GM12878 (cell line): ENCODE measurements around the gene CYB5D1. TPM values are rescaled to one million over a fixed set of nuclear protein-coding genes. Genes with fewer than 3 reads are reported as not detected.

Experiments used
- ATAC-seq: fragments of 200-7000 bp; cut with Tn5 transposase; 3 replicates; pipeline ENCODE4 v1.9.1; 2020; ENCODE audit warnings: mild to moderate bottlenecking, moderate library complexity
- BruUV-seq: library from RNA; stranded (reverse); fragments of 400-500 nt; replicated peaks from 2 replicates; lab custom pipeline; 2021; lab: Mats Ljungman, UMichigan
- CTCF ChIA-PET: fragments of 300-600 bp; sonication (Branson Sonifier 250); formaldehyde crosslinking; extraction: SDS; loops from one replicate; lab custom pipeline; 2021; ENCODE audit warnings: inconsistent platforms; lab: Yijun Ruan, JAX
- POLR2A ChIA-PET: fragments of 350-600 bp; formaldehyde crosslinking; extraction: SDS; loops from one replicate; lab custom pipeline; 2021; ENCODE audit warnings: inconsistent platforms; lab: Charles Lee
- RAD21 ChIA-PET: fragments of 300-600 bp; sonication (Branson Sonifier 250); formaldehyde crosslinking; loops from one replicate; lab custom pipeline; 2023; ENCODE audit warnings: antibody characterized with exemption; ENCODE audit not compliant: unreplicated experiment; lab: Charles Lee
- SMC1A ChIA-PET: fragments of 300-600 bp; sonication (Branson Sonifier 250); formaldehyde crosslinking; loops from one replicate; lab custom pipeline; 2023; ENCODE audit not compliant: unreplicated experiment, uncharacterized antibody; lab: Charles Lee
- DNase-seq: peaks from one replicate; pipeline ENCODE4 v3.0.0-alpha.2; 2011; ENCODE audit warnings: low read depth, low spot score
- FAIRE-seq: peaks from 3 replicates; lab custom pipeline; 2011; peaks lifted over from hg19 to GRCh38; lab: Jason Lieb, UNC
- H2AFZ ChIP-seq: 2 replicates; pipeline ENCODE4 v1.6.0; 2011; ENCODE audit warnings: low read depth, low read length, control low read depth; ENCODE audit not compliant: control insufficient read depth
- H3K27ac ChIP-seq: 2 replicates; pipeline ENCODE4 v1.5.1; 2011; ENCODE audit warnings: control low read depth; ENCODE audit not compliant: control insufficient read depth, insufficient read depth
- H3K27me3 ChIP-seq, 2 experiments: replicated peaks in 1 of 2; 2 replicates each; pipeline versions ENCODE4 v1.6.0 to v1.6.1; 2011; ENCODE audit warnings: low read length in 1 of 2; ENCODE audit not compliant: control insufficient read depth in 2 of 2, insufficient read depth in 2 of 2
- H3K36me3 ChIP-seq, 2 experiments: 2 replicates each; pipeline ENCODE4 v1.5.1; 2011; ENCODE audit warnings: low read length in 1 of 2; ENCODE audit not compliant: control insufficient read depth in 2 of 2, insufficient read depth in 2 of 2
- H3K4me1 ChIP-seq: 2 replicates; pipeline ENCODE4 v1.6.1; 2011; ENCODE audit warnings: mild to moderate bottlenecking, low read length, moderate library complexity, mixed read lengths; ENCODE audit not compliant: control insufficient read depth, insufficient read depth
- H3K4me2 ChIP-seq: 2 replicates; pipeline ENCODE4 v1.6.0; 2011; ENCODE audit warnings: control low read depth; ENCODE audit not compliant: control insufficient read depth, insufficient read depth
- H3K4me3 ChIP-seq: fragments of 200-600 bp; sonication (generic); 2 replicates; pipeline ENCODE4 v1.5.1; 2016
- H3K79me2 ChIP-seq: 2 replicates; pipeline ENCODE4 v1.6.0; 2011; ENCODE audit warnings: low read length; ENCODE audit not compliant: control insufficient read depth, insufficient read depth
- H3K9ac ChIP-seq: 2 replicates; pipeline ENCODE4 v1.8.0; 2011; ENCODE audit warnings: low read length, control low read depth, mixed read lengths; ENCODE audit not compliant: control insufficient read depth, insufficient read depth
- H3K9me3 ChIP-seq: replicated peaks from 3 replicates; pipeline ENCODE4 v1.5.1; 2011; ENCODE audit warnings: mild to moderate bottlenecking, low read length; ENCODE audit not compliant: control insufficient read depth, insufficient read depth
- H4K20me1 ChIP-seq: 2 replicates; pipeline ENCODE4 v1.6.0; 2011; ENCODE audit not compliant: control insufficient read depth, insufficient read depth
- BCLAF1 ChIP-seq: fragments of 450-650 bp; IDR thresholded peaks from 2 replicates; pipeline ENCODE4 v1.6.1; 2017; ENCODE audit warnings: antibody characterized with exemption, mild to moderate bottlenecking, moderate library complexity
- BMI1 ChIP-seq: fragments of 450-650 bp; IDR thresholded peaks from 2 replicates; pipeline ENCODE4 v1.6.1; 2016; ENCODE audit warnings: mild to moderate bottlenecking, moderate library complexity, borderline replicate concordance
- ETV6 ChIP-seq, 2 experiments: fragments of 450-650 bp in 1 of 2; IDR thresholded peaks in 1 of 2; conservative IDR thresholded peaks in 1 of 2; 2 replicates each; pipeline ENCODE4 v1.6.1; 2014; ENCODE audit warnings: antibody characterized with exemption in 1 of 2, borderline replicate concordance in 1 of 2, low read depth in 1 of 2, mild to moderate bottlenecking in 1 of 2, moderate library complexity in 1 of 2
- IRF3 ChIP-seq: fragments of 450-650 bp; IDR thresholded peaks from 2 replicates; pipeline ENCODE4 v1.6.1; 2014; ENCODE audit warnings: mild to moderate bottlenecking
- NR2C1 ChIP-seq: fragments of 450-650 bp; IDR thresholded peaks from 2 replicates; pipeline ENCODE4 v1.6.1; 2017; ENCODE audit warnings: antibody characterized with exemption, mild to moderate bottlenecking, moderate library complexity
- PKNOX1 ChIP-seq: fragments of 450-650 bp; IDR thresholded peaks from 2 replicates; pipeline ENCODE4 v1.6.1; 2016; ENCODE audit warnings: mild to moderate bottlenecking
- RELA ChIP-seq: fragments of 450-650 bp; IDR thresholded peaks from 2 replicates; pipeline ENCODE4 v1.8.0; 2014; ENCODE audit warnings: borderline replicate concordance; ENCODE audit not compliant: partially characterized antibody
- ZSCAN29 ChIP-seq: fragments of 450-650 bp; IDR thresholded peaks from 2 replicates; pipeline ENCODE4 v1.6.1; 2017; ENCODE audit warnings: mild to moderate bottlenecking, moderate library complexity
- WGBS: methylation state at CpG from one replicate; pipeline ENCODE4 v1.1.6; 2016; ENCODE audit warnings: low lambda C conversion rate; ENCODE audit not compliant: insufficient replicate concordance, insufficient coverage; ENCODE audit errors: missing lambda C conversion rate; 5-methylcytosine and 5-hydroxymethylcytosine counted together
- in situ Hi-C: fragments of 300-500 bp; cut with MboI; formaldehyde crosslinking; loops from 9 replicates; pipeline ENCODE4 v1.14.3; 2018; ENCODE audit warnings: mixed read lengths
- intact Hi-C: fragments of 100-400 bp; cut with micrococcal nuclease; formaldehyde crosslinking; loops from one replicate; pipeline ENCODE4 v1.14.2; 2022; ENCODE audit not compliant: unreplicated experiment
- polyA plus RNA-seq, 11 experiments: library from polyadenylated mRNA; depleted of rRNA in 4 of 11; unstranded in 6 of 11; stranded (reverse) in 5 of 11; fragments of >200 nt; fragmentation: Nextera tagmentation in 4 of 11; fragmentation: Illumina TruSeq in 1 of 11; extraction: Ambion mirVana in 4 of 11; extraction: Trizol in 1 of 11; gene quantifications; 1 replicate in 1 of 11; 2 replicates in 10 of 11; pipeline versions ENCODE4 v1.2.1 to v1.2.3, GENCODE V29; 2011 to 2016; ENCODE audit warnings: inconsistent platforms in 2 of 11, missing spikeins in 2 of 11, low read depth in 1 of 11
- total RNA-seq, 4 experiments: library from RNA; depleted of rRNA in 3 of 4; stranded (reverse); fragments of >200 nt in 3 of 4; fragmentation: Illumina TruSeq in 1 of 4; extraction: Trizol in 1 of 4; gene quantifications; 2 replicates each; pipeline versions ENCODE4 v1.2.1 to v1.2.3, GENCODE V29; 2013 to 2021

Gene CYB5D1
- total and polyA plus RNA-seq, 10 of the 15 experiments (the other 5 are each of a cell fraction or from before 2014, with no cell fraction given): 1.6 to 8.7 (median 6.4) TPM

- no peak for DNase-seq
- Histone ChIP-seq H3K27me3 (no peaks in the 10 kb centered on the region), H3K9ac (no peak overlapping the region; the same call in 1 of the 2 replicates), H3K79me2 (peaks cover 55% of the 10 kb centered on the region), H3K4me2 (peak overlapping the region; percentile 69), H3K4me1 (peaks cover 33% of the 10 kb centered on the region), H3K9me3 (no peaks in the 10 kb centered on the region), H4K20me1 (no peaks in the 10 kb centered on the region; the same call in 1 of the 2 replicates), H2AFZ (no peak overlapping the region), H3K4me3 (peak overlapping the region; percentile 41; the same call in 1 of the 2 replicates), H3K36me3 (peaks cover 0 to 5% of the 10 kb centered on the region in 2 experiments; a peak in 1 of 4 replicates), H3K27ac (no peak overlapping the region)
- 71% methylated on average over 6 of the region's 6 CpGs for WGBS
- no peak for FAIRE-seq
- in situ Hi-C loops (no loop called here), intact Hi-C loops (no loop called here)
- SMC1A ChIA-PET: interaction anchor here (1.0 to 1.5 kb wide), 3 partner anchors 12 to 153 kb away, joined by 3 to 4 read pairs (median 3); partner anchors contain the start of genes CYB5D1 and NAA38
- RAD21 ChIA-PET: interaction anchor here (1.3 kb wide), 1 partner anchor 18 kb away, joined by 6 read pairs; the partner anchor contains the start of gene NAA38
- TF ChIP-seq ZSCAN29 (no peak), NR2C1 (no peak), BMI1 (peak; percentile 83), PKNOX1 (no peak), RELA (no peak), IRF3 (no peak), ETV6 (conservative IDR thresholded peaks at IDR 0.05 in 1 of 2, IDR thresholded peaks at IDR 0.05 in 1 of 2; ENCODE audit: borderline replicate concordance in 1 of 2, low read depth in 1 of 2) (no peak), BCLAF1 (no peak)
- no TSS peak for BruUV-seq
- no peak for ATAC-seq
- CTCF ChIA-PET: interaction anchor here (1.0 to 2.5 kb wide), 3 partner anchors 11 to 96 kb away, joined by 7 to 9 read pairs (median 8); partner anchors contain the start of gene NAA38
- POLR2A ChIA-PET: interaction anchor here (0.7 to 0.8 kb wide), 2 partner anchors 117 to 152 kb away, joined by 3 read pairs; partner anchors contain the start of gene TP53
Measured at GRCh38 chr17:7839190-7839875, 18.5 kb upstream of the CYB5D1 start.
